ENCODE data around the gene TLN1.

The TLN1 gene

GRCh38 chr9:35685506-35685905, 46.5 kb downstream of the TLN1 start:
- no peak for DNase-seq (ENCODE audit: low read depth, low spot score)

GRCh38 chr9:35684921-35685320, 47.1 kb downstream of the TLN1 start:
- DNase-seq (ENCODE audit: low read depth, low spot score) = no peak

GRCh38 chr9:35683323-35683722, 48.7 kb downstream of the TLN1 start:
- DNase-seq (ENCODE audit: low read depth, low spot score) = no peak

GRCh38 chr9:35682520-35683315, 49.3 kb downstream of the TLN1 start:
- no peak for DNase-seq (ENCODE audit: low read depth, low spot score)

- no peak for DNase-seq (ENCODE audit: low read depth, low spot score)
Observed at GRCh38 chr9:35682051-35682450, 49.9 kb downstream of the TLN1 start.

- no peak for DNase-seq (ENCODE audit: low read depth, low spot score)
Observed at GRCh38 chr9:35681341-35682002, 50.5 kb downstream of the TLN1 start.

- DNase-seq (ENCODE audit: low read depth, low spot score) = no peak
Observed at GRCh38 chr9:35680331-35681105, 51.5 kb downstream of the TLN1 start.

GRCh38 chr9:35679766-35680330, 52.1 kb downstream of the TLN1 start:
- DNase-seq (ENCODE audit: low read depth, low spot score) = no peak

- DNase-seq (ENCODE audit: low read depth, low spot score) = no peak
Observed at GRCh38 chr9:35679091-35679490, 52.9 kb downstream of the TLN1 start.

GRCh38 chr9:35675732-35676392, 56.1 kb downstream of the TLN1 start:
- no peak for DNase-seq (ENCODE audit: low read depth, low spot score)

GRCh38 chr9:35675204-35675603, 56.8 kb downstream of the TLN1 start:
- DNase-seq (ENCODE audit: low read depth, low spot score) = no peak

- DNase-seq (ENCODE audit: low read depth, low spot score) = no peak
Observed at GRCh38 chr9:35674025-35674361, 58.0 kb downstream of the TLN1 start.

- DNase-seq (ENCODE audit: low read depth, low spot score) = no peak
Observed at GRCh38 chr9:35673132-35674024, 58.6 kb downstream of the TLN1 start, which contains the start of gene CA9. CA9 (plus strand) TSS chr9:35673928; CDS start chr9:35673960, 32 bp downstream.

- no peak for DNase-seq (ENCODE audit: low read depth, low spot score)
Observed at GRCh38 chr9:35669331-35670145, 62.5 kb downstream of the TLN1 start.

GRCh38 chr9:35667939-35668338, 64.1 kb downstream of the TLN1 start:
- DNase-seq (ENCODE audit: low read depth, low spot score) = no peak

- DNase-seq (ENCODE audit: low read depth, low spot score) = no peak
Observed at GRCh38 chr9:35666549-35666948, 65.4 kb downstream of the TLN1 start.

- DNase-seq (ENCODE audit: low read depth, low spot score) = no peak
Observed at GRCh38 chr9:35666045-35666444, 66.0 kb downstream of the TLN1 start.

- no peak for DNase-seq (ENCODE audit: low read depth, low spot score)
Observed at GRCh38 chr9:35665471-35665818, 66.5 kb downstream of the TLN1 start.

GRCh38 chr9:35664531-35665470, 67.2 kb downstream of the TLN1 start, which contains the start of gene ARHGEF39:
ARHGEF39 (minus strand) TSS chr9:35665195; CDS start chr9:35665169, 26 bp downstream.
- DNase-seq (ENCODE audit: low read depth, low spot score) = peak; percentile 44

Data from activated CD4-positive, CD25-positive, alpha-beta regulatory T cell treated with anti-CD3 and anti-CD28 coated beads, Interleukin-2, amount 50 U/mL, for 16 hours (primary cell).